OCI-LY7 (cell line): ENCODE data around the gene TBC1D10A. TPM values are rescaled to one million over a fixed set of nuclear protein-coding genes. Genes with fewer than 3 reads are reported as not detected.

Source experiments
- BruUV-seq: library from RNA; stranded (reverse); fragments of 400-500 nt; replicated peaks from 2 replicates; lab custom pipeline; 2021; lab: Mats Ljungman, UMichigan
- CTCF ChIA-PET: fragments of 300-600 bp; sonication (Branson Sonifier 250); formaldehyde crosslinking; loops from one replicate; lab custom pipeline; 2022; ENCODE audit warnings: antibody characterized with exemption; ENCODE audit not compliant: unreplicated experiment; lab: Charles Lee
- POLR2A ChIA-PET: fragments of 300-600 bp; sonication (Branson Sonifier 250); formaldehyde crosslinking; loops from one replicate; lab custom pipeline; 2022; ENCODE audit warnings: antibody characterized with exemption; lab: Charles Lee
- DNase-seq: peaks from one replicate; pipeline ENCODE4 v3.0.0-alpha.2; 2015; ENCODE audit warnings: low spot score
- H2AFZ ChIP-seq: fragments of 200-600 bp; sonication (generic), shearing (Covaris generic); 2 replicates; pipeline ENCODE4 v1.6.1; 2014; ENCODE audit warnings: mild to moderate bottlenecking, antibody characterized with exemption, low read length, moderate library complexity
- H3K27ac ChIP-seq: fragments of 200-600 bp; sonication (generic); 2 replicates; pipeline ENCODE4 v1.5.1; 2014; ENCODE audit warnings: mixed run types, low read depth, mild to moderate bottlenecking, moderate library complexity, low read length, inconsistent platforms; ENCODE audit not compliant: poor library complexity, severe bottlenecking
- H3K36me3 ChIP-seq: fragments of 200-600 bp; sonication (generic); 2 replicates; pipeline ENCODE4 v1.6.1; 2014; ENCODE audit warnings: mild to moderate bottlenecking, antibody characterized with exemption, low read length, moderate library complexity, mixed read lengths; ENCODE audit not compliant: insufficient read depth
- H3K4me1 ChIP-seq: fragments of 200-600 bp; sonication (generic); 2 replicates; pipeline ENCODE4 v1.5.1; 2014; ENCODE audit warnings: mild to moderate bottlenecking, low read length; ENCODE audit not compliant: insufficient read depth, poor library complexity, severe bottlenecking
- H3K4me2 ChIP-seq: fragments of 200-600 bp; sonication (generic); 2 replicates; pipeline ENCODE4 v1.6.1; 2014; ENCODE audit warnings: mild to moderate bottlenecking, low read length
- H3K4me3 ChIP-seq: fragments of 200-600 bp; sonication (generic); 2 replicates; pipeline ENCODE4 v1.5.1; 2014; ENCODE audit warnings: mild to moderate bottlenecking, low read depth, low read length; ENCODE audit not compliant: poor library complexity, severe bottlenecking
- H3K79me2 ChIP-seq: fragments of 200-600 bp; sonication (generic); 2 replicates; pipeline ENCODE4 v1.6.1; 2016; ENCODE audit warnings: low read depth, mild to moderate bottlenecking, low read length, moderate library complexity, mixed read lengths; ENCODE audit not compliant: insufficient read depth
- H3K9me2 ChIP-seq: fragments of 200-600 bp; sonication (generic); 2 replicates; pipeline ENCODE4 v1.6.1; 2016; ENCODE audit warnings: mild to moderate bottlenecking, low read length, mixed read lengths; ENCODE audit not compliant: insufficient read depth
- H3K9me3 ChIP-seq: fragments of 200-600 bp; sonication (generic); 2 replicates; pipeline ENCODE4 v1.6.1; 2014; ENCODE audit warnings: mild to moderate bottlenecking, mixed run types, low read length, mixed read lengths
- H4K20me1 ChIP-seq: fragments of 200-600 bp; sonication (generic); 2 replicates; pipeline ENCODE4 v1.6.1; 2014; ENCODE audit warnings: mild to moderate bottlenecking, antibody characterized with exemption, low read length, moderate library complexity, mixed read lengths; ENCODE audit not compliant: insufficient read depth
- CTCF ChIP-seq: fragments of 200-600 bp; sonication (generic); conservative IDR thresholded peaks from 2 replicates; pipeline ENCODE4 v1.5.1; 2014; ENCODE audit warnings: mild to moderate bottlenecking, antibody characterized with exemption, low read length, moderate library complexity, mixed read lengths
- EZH2phosphoT487 ChIP-seq: fragments of 200-600 bp; sonication (generic); IDR thresholded peaks from 2 replicates; pipeline ENCODE4 v1.6.1; 2018; ENCODE audit warnings: low read depth, borderline replicate concordance, mild to moderate bottlenecking, mixed run types, antibody characterized with exemption, low read length, moderate library complexity, mixed read lengths
- intact Hi-C: fragments of 100-400 bp; cut with micrococcal nuclease; formaldehyde crosslinking; loops from one replicate; pipeline ENCODE4 v1.10.0; 2022; ENCODE audit not compliant: unreplicated experiment
- total RNA-seq, 2 experiments: library from RNA; depleted of rRNA in 1 of 2; stranded (reverse); fragments of >200 nt in 1 of 2; shearing (Covaris generic) in 1 of 2; gene quantifications; 2 replicates each; pipeline ENCODE4 v1.2.3, GENCODE V29; 2014 to 2022

TBC1D10A gene
- total RNA-seq, 2 experiments from 2014 or later: 15.1 to 16.2 TPM

GRCh38 chr22:30361916-30362650 is 35.3 kb upstream of the TBC1D10A start:
- Histone ChIP-seq H2AFZ (no peak overlapping the region), H3K36me3 (no peaks in the 10 kb centered on the region), H3K9me2 (no peaks in the 10 kb centered on the region), H3K4me3 (no peak overlapping the region), H3K27ac (no peak overlapping the region), H3K4me2 (no peak overlapping the region), H3K79me2 (no peaks in the 10 kb centered on the region), H3K4me1 (peaks cover 11% of the 10 kb centered on the region), H3K9me3 (no peaks in the 10 kb centered on the region), H4K20me1 (no peaks in the 10 kb centered on the region)
- no peak for DNase-seq
- intact Hi-C loops: no loop called here
- ChIA-PET POLR2A (no interaction called here), CTCF (no interaction called here)
- TF ChIP-seq EZH2phosphoT487: no peak
- BruUV-seq: no TSS peak

GRCh38 chr22:30358541-30358940 is 31.8 kb upstream of the TBC1D10A start:
- no peak for DNase-seq
- Histone ChIP-seq H3K4me3 (no peak overlapping the region), H3K36me3 (peaks cover 11% of the 10 kb centered on the region), H3K9me3 (no peaks in the 10 kb centered on the region), H4K20me1 (peaks cover 21% of the 10 kb centered on the region), H2AFZ (no peak overlapping the region), H3K4me1 (peaks cover 27% of the 10 kb centered on the region), H3K9me2 (no peaks in the 10 kb centered on the region), H3K4me2 (no peak overlapping the region), H3K27ac (no peak overlapping the region), H3K79me2 (peaks cover 29% of the 10 kb centered on the region)
- TF ChIP-seq EZH2phosphoT487 (no peak), CTCF (no peak)
- no TSS peak for BruUV-seq
- POLR2A ChIA-PET: interaction anchor here (0.5 kb wide), 1 partner anchor 12 kb away, joined by 3 read pairs; no protein-coding TSS in a partner anchor
- CTCF ChIA-PET: no interaction called here
- intact Hi-C loops: no loop called here

GRCh38 chr22:30357650-30358215 is 31.0 kb upstream of the TBC1D10A start:
- no peak overlapping the region for H2AFZ ChIP-seq
- intact Hi-C loops: no loop called here
- H3K79me2 ChIP-seq: peaks cover 29% of the 10 kb centered on the region
- peaks cover 16% of the 10 kb centered on the region for H3K36me3 ChIP-seq
- H3K27ac ChIP-seq: no peak overlapping the region
- H3K9me3 ChIP-seq: no peaks in the 10 kb centered on the region
- ChIA-PET POLR2A (interaction anchor here (0.5 kb wide), 1 partner anchor 11 kb away, joined by 3 read pairs; no protein-coding TSS in a partner anchor), CTCF (no interaction called here)
- TF ChIP-seq EZH2phosphoT487 (no peak), CTCF (no peak)
- BruUV-seq: no TSS peak
- H3K4me2 ChIP-seq: peak overlapping the region; percentile 87
- H3K9me2 ChIP-seq: no peaks in the 10 kb centered on the region
- H3K4me1 ChIP-seq: peaks cover 27% of the 10 kb centered on the region
- DNase-seq: no peak
- peaks cover 21% of the 10 kb centered on the region for H4K20me1 ChIP-seq
- peak overlapping the region; percentile 89 for H3K4me3 ChIP-seq
